PC-3 (cell line): ENCODE results near the gene FKBP1A. TPM values are rescaled to one million over a fixed set of nuclear protein-coding genes. Genes with fewer than 3 reads are reported as not detected.
A peak's percentile ranks its signal among the peaks of the same experiment; 100 is the strongest.

ENCODE experiments used
- ATAC-seq: fragments of 200-7000 bp; cut with Tn5 transposase; 2 replicates; pipeline ENCODE4 v1.9.1; 2020; ENCODE audit warnings: mild to moderate bottlenecking, moderate library complexity
- BruUV-seq: library from RNA; stranded (reverse); fragments of 400-500 nt; replicated peaks from 2 replicates; lab custom pipeline; 2021; lab: Mats Ljungman, UMichigan
- CTCF ChIA-PET: fragments of 300-600 bp; sonication (Branson Sonifier 250); formaldehyde crosslinking; loops from one replicate; lab custom pipeline; 2022; ENCODE audit warnings: antibody characterized with exemption; lab: Charles Lee
- POLR2A ChIA-PET: fragments of 300-600 bp; sonication (Branson Sonifier 250); formaldehyde crosslinking; loops from one replicate; lab custom pipeline; 2022; ENCODE audit warnings: antibody characterized with exemption; ENCODE audit not compliant: unreplicated experiment; lab: Charles Lee
- DNase-seq: peaks from one replicate; pipeline ENCODE4 v3.0.0-alpha.2; 2015
- H2AFZ ChIP-seq: fragments of 300-600 bp; sonication (generic); 2 replicates; pipeline ENCODE4 v1.6.0; 2016; ENCODE audit warnings: antibody characterized with exemption, low read length
- H3F3A ChIP-seq: fragments of 300-600 bp; sonication (generic); one replicate; pipeline ENCODE4 v1.6.0; 2017; ENCODE audit warnings: antibody characterized with exemption, low read length, control low read depth, mild to moderate bottlenecking; ENCODE audit not compliant: unreplicated experiment
- H3K27ac ChIP-seq: fragments of 300-600 bp; sonication (generic); 2 replicates; pipeline ENCODE4 v1.5.1; 2016; ENCODE audit warnings: mild to moderate bottlenecking, low read length
- H3K27me3 ChIP-seq: fragments of 300-600 bp; sonication (generic); 2 replicates; pipeline ENCODE4 v1.6.1; 2016; ENCODE audit warnings: low read length, mixed read lengths
- H3K36me3 ChIP-seq: fragments of 300-600 bp; sonication (generic); 2 replicates; pipeline ENCODE4 v1.6.1; 2016; ENCODE audit warnings: low read depth, mixed run types, low read length, mixed read lengths
- H3K4me1 ChIP-seq: fragments of 300-600 bp; sonication (generic); 2 replicates; pipeline ENCODE4 v1.5.1; 2016; ENCODE audit warnings: low read length; ENCODE audit not compliant: insufficient read depth
- H3K4me2 ChIP-seq: fragments of 300-600 bp; sonication (generic); 2 replicates; pipeline ENCODE4 v1.6.0; 2016; ENCODE audit warnings: low read length
- H3K4me3 ChIP-seq: fragments of 300-600 bp; sonication (generic); 2 replicates; pipeline ENCODE4 v1.5.1; 2016; ENCODE audit warnings: mild to moderate bottlenecking, low read length, mixed read lengths
- H3K79me2 ChIP-seq: fragments of 300-600 bp; sonication (generic); 2 replicates; pipeline ENCODE4 v1.6.1; 2017; ENCODE audit warnings: low read length, mixed read lengths
- H3K9ac ChIP-seq: fragments of 300-600 bp; sonication (generic); 2 replicates; pipeline ENCODE4 v1.6.0; 2016; ENCODE audit warnings: mild to moderate bottlenecking, low read length
- H3K9me2 ChIP-seq: fragments of 300-600 bp; sonication (generic); replicated peaks from 2 replicates; pipeline ENCODE4 v1.6.1; 2016; ENCODE audit warnings: mixed run types, low read length, mixed read lengths
- H3K9me3 ChIP-seq: fragments of 300-600 bp; sonication (generic); 2 replicates; pipeline ENCODE4 v1.6.1; 2016; ENCODE audit warnings: low read length, mixed read lengths
- H4K20me1 ChIP-seq: fragments of 300-600 bp; sonication (generic); 2 replicates; pipeline ENCODE4 v1.6.1; 2016; ENCODE audit warnings: low read length, mixed read lengths
- CTCF ChIP-seq: fragments of 300-600 bp; sonication (generic); conservative IDR thresholded peaks from 2 replicates; pipeline ENCODE4 v1.5.1; 2017; ENCODE audit warnings: antibody characterized with exemption, low read depth, mild to moderate bottlenecking, low read length
- EZH2 ChIP-seq: fragments of 300-600 bp; sonication (generic); IDR thresholded peaks from one replicate; pipeline ENCODE4 v1.6.1; 2017; ENCODE audit warnings: antibody characterized with exemption, mild to moderate bottlenecking, low read length; ENCODE audit not compliant: unreplicated experiment
- EZH2phosphoT487 ChIP-seq: fragments of 300-600 bp; sonication (generic); IDR thresholded peaks from 2 replicates; pipeline ENCODE4 v1.6.1; 2018; ENCODE audit warnings: mild to moderate bottlenecking, antibody characterized with exemption, low read length, borderline replicate concordance
- intact Hi-C: fragments of 100-400 bp; cut with micrococcal nuclease; formaldehyde crosslinking; loops from 2 replicates; pipeline ENCODE4 v1.9.0; 2023
- total RNA-seq: library from RNA; depleted of rRNA; stranded (reverse); fragments of >200 nt; gene quantifications from 2 replicates; pipeline ENCODE4 v1.2.3, GENCODE V29; 2014

Gene FKBP1A
- total RNA-seq, 1 experiment from 2014 or later: 178 TPM

GRCh38 chr20:1334761-1335160 lies 58.1 kb downstream of the FKBP1A start:
- TF ChIP-seq CTCF: peak; percentile 34
- TF ChIP-seq EZH2phosphoT487: no peak
- ChIA-PET CTCF (interaction anchor here (0.7 kb wide), 1 partner anchor 102 kb away, joined by 12 read pairs; no protein-coding TSS in a partner anchor), POLR2A (no interaction called here)
- no peaks in the 10 kb centered on the region for H3F3A ChIP-seq
- ATAC-seq (0 out of 2 replicates have a peak, but pooled peaks have one; percentile 9), DNase-seq (no peak)
- no peaks in the 10 kb centered on the region for H3K27me3 ChIP-seq
- peaks cover 23% of the 10 kb centered on the region for H3K4me1 ChIP-seq
- H3K9me3 ChIP-seq: no peaks in the 10 kb centered on the region
- H3K27ac ChIP-seq: no peak overlapping the region
- no peaks in the 10 kb centered on the region for H4K20me1 ChIP-seq
- no peak overlapping the region for H3K9ac ChIP-seq
- H3K4me2 ChIP-seq: no peak overlapping the region
- H3K4me3 ChIP-seq: no peak overlapping the region
- no TSS peak for BruUV-seq
- intact Hi-C loops: no loop called here
- peaks cover 46% of the 10 kb centered on the region for H3K79me2 ChIP-seq
- peaks cover 12% of the 10 kb centered on the region for H3K36me3 ChIP-seq
- no peak overlapping the region for H2AFZ ChIP-seq
- H3K9me2 ChIP-seq: no peaks in the 10 kb centered on the region

- Histone ChIP-seq H3K27me3 (no peaks in the 10 kb centered on the region), H3K9me3 (no peaks in the 10 kb centered on the region), H3K36me3 (peaks cover 12% of the 10 kb centered on the region), H3K4me1 (peaks cover 28% of the 10 kb centered on the region), H3K9ac (no peak overlapping the region), H3K79me2 (peaks cover 50% of the 10 kb centered on the region), H2AFZ (no peak overlapping the region), H4K20me1 (no peaks in the 10 kb centered on the region), H3K27ac (no peak overlapping the region), H3K9me2 (no peaks in the 10 kb centered on the region), H3K4me2 (no peak overlapping the region), H3F3A (no peaks in the 10 kb centered on the region), H3K4me3 (no peak overlapping the region)
- BruUV-seq: no TSS peak
- intact Hi-C loops: no loop called here
- POLR2A ChIA-PET: no interaction called here
- TF ChIP-seq EZH2: no peak
- CTCF ChIA-PET: interaction anchor here (0.7 kb wide), 1 partner anchor 102 kb away, joined by 12 read pairs; no protein-coding TSS in a partner anchor
- ATAC-seq (no peak), DNase-seq (no peak)
Measured at GRCh38 chr20:1334370-1334731, 58.5 kb downstream of the FKBP1A start.

- no peaks in the 10 kb centered on the region for H3F3A ChIP-seq
- peaks cover 12% of the 10 kb centered on the region for H3K36me3 ChIP-seq
- H3K9me3 ChIP-seq: no peaks in the 10 kb centered on the region
- ATAC-seq (no peak), DNase-seq (no peak)
- H3K4me1 ChIP-seq: peaks cover 34% of the 10 kb centered on the region
- H2AFZ ChIP-seq: no peak overlapping the region
- H3K27me3 ChIP-seq: no peaks in the 10 kb centered on the region
- CTCF ChIA-PET: interaction anchor here (0.5 kb wide), 1 partner anchor 48 kb away, joined by 3 read pairs; no protein-coding TSS in a partner anchor
- intact Hi-C loops: no loop called here
- BruUV-seq: no TSS peak
- no peak overlapping the region for H3K4me2 ChIP-seq
- no peak for TF ChIP-seq EZH2
- no peak for TF ChIP-seq CTCF
- no peak for TF ChIP-seq EZH2phosphoT487
- H3K9ac ChIP-seq: no peak overlapping the region
- no peak overlapping the region for H3K4me3 ChIP-seq
- H3K9me2 ChIP-seq: no peaks in the 10 kb centered on the region
- H3K79me2 ChIP-seq: peaks cover 56% of the 10 kb centered on the region
- no peak overlapping the region for H3K27ac ChIP-seq
- POLR2A ChIA-PET: no interaction called here
- no peaks in the 10 kb centered on the region for H4K20me1 ChIP-seq
Measured at GRCh38 chr20:1333462-1334369, 59.1 kb downstream of the FKBP1A start.
